ENCODE data around the gene AP2A1.
A peak's percentile ranks its signal among the peaks of the same experiment; 100 is the strongest.

The AP2A1 gene

DNA sequence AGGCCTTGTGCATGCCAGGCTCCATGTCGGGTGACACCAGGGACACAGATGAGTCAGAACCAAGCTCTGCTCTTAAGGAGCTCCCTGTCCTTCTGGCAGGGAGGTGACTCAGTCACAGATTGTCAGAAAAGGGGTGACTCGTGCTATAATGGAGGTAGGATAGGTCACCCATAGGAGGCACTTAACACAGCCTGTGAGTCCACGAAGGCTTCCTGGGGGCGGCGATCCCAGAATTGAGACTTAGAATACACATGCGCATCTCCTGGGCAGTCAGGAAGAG is 26.7 kb downstream of the AP2A1 start:
- DNase-seq (ENCODE audit: low read depth): no peak

DNA sequence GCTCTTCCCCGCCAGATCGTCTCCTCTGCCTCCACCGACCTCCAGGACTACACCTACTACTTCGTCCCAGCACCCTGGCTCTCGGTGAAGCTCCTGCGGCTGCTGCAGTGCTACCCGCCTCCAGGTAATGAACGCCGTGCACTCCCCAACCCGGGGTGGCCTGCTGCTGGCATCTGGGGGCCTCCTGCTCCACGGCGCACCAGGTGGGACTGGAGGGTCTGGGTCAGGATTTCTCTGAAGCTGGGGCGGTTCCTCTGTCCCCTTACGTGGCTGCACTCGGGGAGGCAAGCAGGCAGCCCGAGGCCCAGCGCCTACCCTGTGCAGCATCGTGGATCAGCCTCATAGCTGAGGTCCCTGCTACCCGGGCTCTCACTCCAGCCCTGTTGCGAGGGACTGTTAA is 28.8 kb downstream of the AP2A1 start:
- DNase-seq (ENCODE audit: low read depth): no peak

DNA sequence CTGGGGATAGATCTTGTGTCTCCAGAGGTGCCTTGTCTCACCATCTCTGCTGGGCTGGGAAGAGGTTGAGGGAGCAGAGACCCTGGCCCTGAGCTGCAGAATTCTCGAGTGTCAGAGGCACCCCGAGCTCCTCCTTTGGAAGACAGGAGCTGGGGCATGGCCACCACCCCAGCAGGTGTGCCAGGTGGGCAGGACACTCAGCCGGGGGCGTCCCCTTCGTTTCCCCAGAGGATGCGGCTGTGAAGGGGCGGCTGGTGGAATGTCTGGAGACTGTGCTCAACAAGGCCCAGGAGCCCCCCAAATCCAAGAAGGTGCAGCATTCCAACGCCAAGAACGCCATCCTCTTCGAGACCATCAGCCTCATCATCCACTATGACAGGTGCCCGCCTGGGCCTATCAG is 31.8 kb downstream of the AP2A1 start:
- DNase-seq (ENCODE audit: low read depth): no peak

DNA sequence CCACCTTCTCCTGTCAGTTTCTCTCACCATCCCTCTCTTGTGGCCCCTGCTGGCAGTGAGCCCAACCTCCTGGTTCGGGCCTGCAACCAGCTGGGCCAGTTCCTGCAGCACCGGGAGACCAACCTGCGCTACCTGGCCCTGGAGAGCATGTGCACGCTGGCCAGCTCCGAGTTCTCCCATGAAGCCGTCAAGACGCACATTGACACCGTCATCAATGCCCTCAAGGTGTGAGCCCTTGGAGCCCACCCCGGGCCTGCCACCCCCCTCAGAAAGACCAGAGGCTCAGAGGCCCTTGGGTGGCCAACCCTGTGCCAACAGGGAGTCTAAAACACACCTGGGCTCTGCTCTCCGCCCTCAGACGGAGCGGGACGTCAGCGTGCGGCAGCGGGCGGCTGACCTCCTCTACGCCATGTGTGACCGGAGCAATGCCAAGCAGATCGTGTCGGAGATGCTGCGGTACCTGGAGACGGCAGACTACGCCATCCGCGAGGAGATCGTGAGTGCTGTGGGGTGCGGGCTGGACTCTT is 32.5 kb downstream of the AP2A1 start:
- no peak for DNase-seq (ENCODE audit: low read depth)

DNA sequence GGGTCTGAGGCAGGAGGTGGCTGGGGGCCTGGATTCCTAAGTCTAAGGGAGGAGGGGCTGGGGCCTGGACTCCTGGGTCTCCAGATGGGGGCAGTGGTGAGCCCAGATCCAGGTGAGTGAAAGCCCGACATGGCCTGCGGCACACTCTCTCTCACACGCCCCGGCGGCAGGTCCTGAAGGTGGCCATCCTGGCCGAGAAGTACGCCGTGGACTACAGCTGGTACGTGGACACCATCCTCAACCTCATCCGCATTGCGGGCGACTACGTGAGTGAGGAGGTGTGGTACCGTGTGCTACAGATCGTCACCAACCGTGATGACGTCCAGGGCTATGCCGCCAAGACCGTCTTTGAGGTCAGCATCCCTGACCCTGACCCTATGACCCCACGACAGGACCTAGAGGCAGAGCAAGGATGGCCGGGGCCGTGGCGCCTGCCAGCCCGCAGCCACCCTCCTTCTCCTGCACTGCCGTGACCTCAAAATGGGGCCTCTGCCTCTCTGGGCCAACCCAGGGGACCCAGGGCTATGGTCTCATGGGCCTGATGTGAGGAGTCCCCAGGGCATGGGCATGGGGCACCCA is 33.1 kb downstream of the AP2A1 start:
- DNase-seq (ENCODE audit: low read depth): no peak

DNA sequence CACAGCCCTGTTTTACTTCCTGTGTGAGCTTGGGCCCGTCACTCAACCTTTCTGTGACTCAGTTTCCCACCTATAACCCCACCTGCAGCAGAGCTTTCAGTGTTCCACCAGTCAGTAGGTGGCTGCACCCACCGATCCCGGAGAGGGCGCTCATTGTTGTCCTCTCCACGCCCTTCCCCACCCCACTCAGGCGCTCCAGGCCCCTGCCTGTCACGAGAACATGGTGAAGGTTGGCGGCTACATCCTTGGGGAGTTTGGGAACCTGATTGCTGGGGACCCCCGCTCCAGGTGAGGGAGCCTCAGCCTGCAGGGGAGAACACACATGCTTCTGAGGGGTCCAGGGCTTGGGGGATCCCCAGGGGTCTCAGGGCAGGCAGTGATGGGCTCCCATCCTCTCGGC is 34.0 kb downstream of the AP2A1 start:
- DNase-seq (ENCODE audit: low read depth): no peak

DNA sequence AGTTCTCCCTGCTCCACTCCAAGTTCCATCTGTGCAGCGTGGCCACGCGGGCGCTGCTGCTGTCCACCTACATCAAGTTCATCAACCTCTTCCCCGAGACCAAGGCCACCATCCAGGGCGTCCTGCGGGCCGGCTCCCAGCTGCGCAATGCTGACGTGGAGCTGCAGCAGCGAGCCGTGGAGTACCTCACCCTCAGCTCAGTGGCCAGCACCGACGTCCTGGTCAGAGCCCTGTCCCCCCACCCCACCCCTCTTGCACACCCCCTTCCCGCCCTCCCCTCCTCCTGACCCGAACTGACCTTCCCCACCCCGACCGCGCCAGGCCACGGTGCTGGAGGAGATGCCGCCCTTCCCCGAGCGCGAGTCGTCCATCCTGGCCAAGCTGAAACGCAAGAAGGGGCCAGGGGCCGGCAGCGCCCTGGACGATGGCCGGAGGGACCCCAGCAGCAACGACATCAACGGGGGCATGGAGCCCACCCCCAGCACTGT is 34.6 kb downstream of the AP2A1 start:
- DNase-seq (ENCODE audit: low read depth): no peak

DNA sequence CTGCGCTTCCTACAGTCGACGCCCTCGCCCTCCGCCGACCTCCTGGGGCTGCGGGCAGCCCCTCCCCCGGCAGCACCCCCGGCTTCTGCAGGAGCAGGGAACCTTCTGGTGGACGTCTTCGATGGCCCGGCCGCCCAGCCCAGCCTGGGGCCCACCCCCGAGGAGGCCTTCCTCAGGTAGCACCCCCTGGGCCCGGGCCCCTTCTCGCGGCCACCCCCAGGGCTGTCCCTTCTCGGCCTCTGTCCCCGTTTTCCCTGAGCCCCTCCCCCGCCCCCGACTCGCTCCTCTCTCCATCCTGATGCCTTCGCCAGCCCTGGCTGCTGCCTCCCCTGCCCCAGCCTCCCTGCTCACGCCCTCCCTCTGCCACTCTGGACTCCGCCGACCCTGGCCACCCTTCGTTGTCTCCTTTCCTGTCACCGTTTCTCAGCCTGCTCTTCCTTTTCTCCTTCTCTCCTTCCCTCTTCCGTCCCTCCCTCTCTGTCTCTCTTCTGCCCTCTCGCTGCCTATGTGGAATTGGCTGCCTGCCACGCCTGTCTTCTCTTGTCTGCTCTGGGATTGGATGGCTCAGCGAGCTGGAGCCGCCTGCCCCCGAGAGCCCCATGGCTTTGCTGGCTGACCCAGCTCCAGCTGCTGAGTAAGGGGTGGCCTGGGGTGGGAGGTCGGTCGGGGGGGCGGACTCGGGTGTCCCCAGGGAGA is 35.3 kb downstream of the AP2A1 start:
- no peak for DNase-seq (ENCODE audit: low read depth)

DNA sequence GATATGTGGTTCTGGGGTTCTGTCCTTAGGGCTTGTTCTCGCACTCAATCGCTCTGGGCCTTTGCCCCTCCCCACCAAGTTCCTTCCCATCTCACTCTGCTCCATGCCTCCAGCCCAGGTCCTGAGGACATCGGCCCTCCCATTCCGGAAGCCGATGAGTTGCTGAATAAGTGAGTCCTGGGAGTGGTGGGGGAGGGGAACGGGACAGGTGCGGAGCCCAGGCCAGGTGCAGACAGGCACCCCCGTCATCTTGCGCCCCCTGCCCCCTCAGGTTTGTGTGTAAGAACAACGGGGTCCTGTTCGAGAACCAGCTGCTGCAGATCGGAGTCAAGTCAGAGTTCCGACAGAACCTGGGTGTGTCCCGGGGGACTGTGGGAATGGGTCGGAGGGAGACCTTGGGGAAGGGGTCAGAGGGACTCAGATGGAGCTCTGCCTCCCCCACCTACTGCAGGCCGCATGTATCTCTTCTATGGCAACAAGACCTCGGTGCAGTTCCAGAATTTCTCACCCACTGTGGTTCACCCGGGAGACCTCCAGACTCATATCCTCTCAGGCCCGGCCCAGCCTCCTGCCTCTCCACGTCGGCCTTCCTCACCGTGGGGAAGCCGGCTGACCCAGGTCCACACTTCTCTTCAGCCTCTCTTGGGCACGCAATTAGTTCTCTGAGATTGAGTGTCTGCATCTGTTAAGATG is 36.2 kb downstream of the AP2A1 start:
- DNase-seq (ENCODE audit: low read depth): no peak

DNA sequence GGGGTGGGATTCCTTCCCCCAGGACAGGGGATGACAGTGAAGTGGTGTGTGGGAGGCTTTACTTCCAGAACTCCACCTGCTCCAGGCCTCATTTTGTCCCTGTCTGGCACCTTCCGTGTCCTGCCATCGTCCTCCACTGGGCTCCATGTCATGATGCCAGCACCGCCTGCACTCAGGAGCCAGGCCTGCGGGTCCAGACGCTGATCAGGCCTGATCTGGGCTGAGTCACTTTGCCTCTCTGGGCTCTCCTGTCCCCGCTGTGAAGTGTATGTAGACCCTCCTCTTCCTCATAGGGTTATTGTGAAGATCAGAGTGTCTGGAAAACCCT is 36.7 kb downstream of the AP2A1 start:
- DNase-seq (ENCODE audit: low read depth): no peak

DNA sequence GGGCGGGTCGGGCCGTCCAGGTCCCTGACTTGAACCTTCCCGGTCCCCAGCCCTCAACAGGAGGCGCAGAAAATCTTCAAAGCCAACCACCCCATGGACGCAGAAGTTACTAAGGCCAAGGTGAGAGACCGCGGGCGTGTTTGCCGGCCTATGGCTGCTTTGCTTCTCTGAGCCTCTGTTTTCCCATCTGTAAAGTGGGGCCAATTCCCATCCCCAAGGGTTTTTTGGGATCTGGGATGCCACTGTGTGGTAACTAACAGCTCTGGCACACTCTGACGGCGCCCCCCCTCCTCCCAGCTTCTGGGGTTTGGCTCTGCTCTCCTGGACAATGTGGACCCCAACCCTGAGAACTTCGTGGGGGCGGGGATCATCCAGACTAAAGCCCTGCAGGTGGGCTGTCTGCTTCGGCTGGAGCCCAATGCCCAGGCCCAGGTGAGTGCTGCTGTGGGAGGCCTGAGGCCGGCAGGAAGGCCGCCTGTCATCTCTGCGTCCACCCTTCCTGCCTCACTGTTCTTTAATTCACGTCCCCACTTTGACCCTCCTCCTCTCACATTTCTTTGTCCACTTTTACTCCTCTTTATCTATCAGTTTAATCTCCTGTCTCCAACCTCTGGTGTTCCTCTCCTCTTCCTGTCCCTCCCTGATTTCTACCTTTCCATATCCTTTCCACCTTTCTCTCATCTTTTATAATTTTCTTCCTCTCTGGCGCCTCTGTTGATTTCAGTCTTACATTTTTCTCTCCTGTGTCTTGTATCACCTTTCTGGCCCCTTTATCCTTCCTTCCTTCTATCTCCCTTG is 39.2 kb downstream of the AP2A1 start:
- no peak for DNase-seq (ENCODE audit: low read depth)

DNA sequence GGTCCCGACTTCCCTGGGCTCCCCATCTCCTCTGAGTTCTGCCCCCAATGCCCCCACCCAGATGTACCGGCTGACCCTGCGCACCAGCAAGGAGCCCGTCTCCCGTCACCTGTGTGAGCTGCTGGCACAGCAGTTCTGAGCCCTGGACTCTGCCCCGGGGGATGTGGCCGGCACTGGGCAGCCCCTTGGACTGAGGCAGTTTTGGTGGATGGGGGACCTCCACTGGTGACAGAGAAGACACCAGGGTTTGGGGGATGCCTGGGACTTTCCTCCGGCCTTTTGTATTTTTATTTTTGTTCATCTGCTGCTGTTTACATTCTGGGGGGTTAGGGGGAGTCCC is 39.8 kb downstream of the AP2A1 start:
- no peak for DNase-seq (ENCODE audit: low read depth)

DNA sequence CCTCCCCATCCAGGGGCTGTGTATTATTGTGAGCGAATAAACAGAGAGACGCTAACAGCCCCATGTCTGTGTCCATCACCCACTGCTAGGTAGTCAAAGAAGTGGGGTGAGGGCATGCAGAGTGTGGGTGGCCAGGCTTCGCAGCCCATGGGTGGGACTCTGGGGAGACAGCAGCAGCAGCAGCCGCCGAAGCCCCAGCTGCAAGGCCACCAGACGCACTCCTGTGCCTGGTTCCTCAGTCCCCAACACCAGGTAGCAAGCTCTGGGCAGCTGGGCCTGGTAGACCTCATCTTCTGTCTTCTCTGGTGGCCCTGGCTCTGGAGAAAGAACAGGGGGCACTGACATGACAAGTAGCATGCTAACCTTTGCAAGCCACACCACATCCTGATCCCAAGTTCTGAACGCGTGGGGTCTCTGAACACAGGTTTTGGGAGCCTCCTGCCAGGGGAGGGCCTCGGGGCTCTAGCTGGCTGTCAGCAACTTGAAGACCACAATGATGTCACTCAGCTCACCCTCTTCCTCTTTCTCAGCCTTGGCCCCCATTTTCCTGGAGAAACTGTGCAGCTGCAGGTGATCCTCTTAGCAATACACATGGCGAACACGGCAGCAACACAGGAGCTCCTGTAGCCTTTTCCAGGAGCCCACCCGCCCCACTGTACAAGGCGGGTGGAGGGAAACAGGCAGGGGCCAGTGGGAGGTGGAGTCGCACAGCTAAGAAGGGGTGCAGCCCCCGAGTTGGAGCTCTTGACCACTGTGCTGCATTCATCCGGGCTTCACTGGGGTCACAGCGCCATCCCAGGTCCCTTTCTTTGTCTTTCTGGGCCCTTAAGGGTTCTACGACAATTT is 40.5 kb downstream of the AP2A1 start:
- DNase-seq (ENCODE audit: low read depth): no peak

DNA sequence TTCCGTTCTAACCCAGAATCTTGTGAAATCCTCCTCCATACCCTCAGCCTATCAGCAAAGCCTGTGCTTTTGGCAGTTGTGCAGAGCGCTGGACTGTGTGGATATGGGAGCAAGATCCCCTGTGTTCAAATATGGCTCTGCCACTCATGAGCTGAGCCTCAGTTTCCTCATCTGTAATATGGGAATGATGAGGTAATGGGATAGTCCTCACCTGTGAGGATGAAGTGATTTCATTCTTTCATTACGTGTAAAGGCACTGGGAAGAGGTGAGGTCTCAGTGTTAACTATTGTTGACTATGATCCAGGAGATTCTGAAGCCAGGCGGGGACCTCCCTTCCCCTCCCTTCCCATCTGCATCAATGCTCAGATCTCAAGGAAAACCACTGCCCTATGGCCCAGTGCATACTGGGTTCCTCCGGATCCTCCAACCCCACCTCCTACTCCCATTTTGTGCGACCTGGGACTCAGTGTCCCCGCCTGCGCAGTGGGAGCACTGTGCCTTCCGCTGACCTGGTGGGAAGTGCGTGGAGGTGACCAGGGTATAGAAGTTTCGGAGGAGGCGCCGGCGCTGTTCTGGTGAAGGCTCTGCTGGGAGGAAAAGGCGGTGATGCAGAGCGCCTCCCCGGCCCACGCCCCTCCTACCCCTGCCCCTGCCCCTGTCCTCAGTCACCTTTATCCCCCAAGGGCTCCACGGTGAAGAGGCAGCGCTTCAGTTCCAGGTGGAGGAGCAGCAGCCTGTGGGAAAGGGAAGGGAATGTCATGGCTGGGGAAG is 41.3 kb downstream of the AP2A1 start:
- DNase-seq (ENCODE audit: low read depth): no peak

DNA sequence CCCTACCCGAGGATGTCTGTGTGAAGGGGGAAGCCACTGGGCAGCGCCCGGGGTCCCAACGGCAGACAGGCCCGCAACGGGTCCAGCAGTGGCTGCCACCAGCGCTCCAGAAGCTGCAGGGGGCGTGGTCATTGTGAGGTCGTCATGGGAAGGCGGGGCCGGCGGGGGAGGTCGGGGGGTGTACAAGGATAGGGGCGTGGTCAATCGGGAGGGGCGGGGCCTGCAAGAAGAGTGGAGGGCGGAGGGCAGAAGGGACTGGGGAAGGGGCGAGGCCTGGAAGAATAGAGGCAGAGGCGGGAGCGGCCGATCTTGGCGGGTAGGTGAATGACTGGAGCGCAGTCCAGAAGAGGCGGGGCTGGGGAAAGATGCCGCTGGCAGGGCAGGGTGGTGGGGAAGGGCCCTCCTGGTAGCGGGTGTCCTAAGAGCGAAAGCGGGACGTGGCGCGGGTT is 41.9 kb downstream of the AP2A1 start:
- peak; percentile 89 for DNase-seq (ENCODE audit: low read depth)

DNA sequence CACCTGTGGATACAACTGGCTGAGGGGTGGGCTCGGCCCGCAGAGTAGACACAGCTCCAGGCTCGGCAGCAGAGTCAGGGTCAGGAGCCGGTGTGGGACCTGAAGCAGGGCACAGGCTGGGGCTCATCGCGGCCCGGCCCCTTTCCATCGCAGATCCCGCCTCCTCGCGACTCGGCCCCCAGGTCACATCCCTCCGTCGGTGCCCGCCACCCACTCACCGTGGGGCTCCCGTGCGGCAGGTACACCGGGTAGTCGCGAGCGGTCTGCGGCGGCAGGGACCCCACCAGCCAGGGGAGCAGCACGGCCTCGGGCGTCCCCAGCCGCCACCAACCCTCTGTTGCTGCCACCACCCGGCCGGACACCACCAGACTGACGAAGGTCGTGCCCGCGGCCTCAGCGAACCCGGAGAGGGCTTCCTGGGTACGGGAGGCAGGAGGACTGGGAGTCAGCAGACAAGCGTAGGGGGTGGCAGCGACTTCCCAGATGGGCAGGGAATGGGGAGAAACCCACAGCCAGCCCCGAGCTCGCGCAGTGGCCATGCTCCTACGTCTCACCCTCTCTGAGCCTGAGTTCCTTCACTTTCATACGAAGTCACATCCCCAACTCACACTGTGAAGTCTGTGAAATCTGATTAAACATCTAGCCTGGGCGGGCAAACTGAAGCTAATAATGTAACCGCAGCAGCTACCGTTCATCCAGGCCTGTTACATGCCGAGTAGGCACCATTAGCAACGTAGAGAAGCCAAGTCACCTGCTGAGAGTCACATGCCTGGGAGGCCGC is 42.5 kb downstream of the AP2A1 start:
- DNase-seq (ENCODE audit: low read depth): peak; percentile 41

DNA sequence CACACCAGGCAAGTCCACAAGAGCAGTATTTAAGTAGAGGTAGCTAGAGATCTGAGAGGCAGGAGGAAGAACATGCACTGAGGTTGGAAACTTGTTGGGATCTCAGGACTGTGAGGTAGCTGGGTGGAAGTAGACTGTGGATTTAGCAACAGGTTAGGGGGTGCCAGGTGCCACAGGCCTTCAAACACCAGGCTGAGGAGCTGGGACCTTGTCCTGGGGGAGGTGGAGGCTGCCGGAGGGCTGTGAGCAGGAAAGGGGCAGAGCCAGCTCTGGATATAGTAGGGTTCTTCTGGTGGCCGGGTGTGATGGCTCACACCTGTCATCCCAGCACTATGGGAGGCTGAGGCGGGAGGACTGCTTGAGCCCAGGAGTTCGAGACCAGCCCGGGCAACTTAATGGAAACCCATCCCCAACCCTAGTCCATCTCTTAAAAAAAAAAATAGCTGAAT is 43.2 kb downstream of the AP2A1 start:
- DNase-seq (ENCODE audit: low read depth): no peak

DNA sequence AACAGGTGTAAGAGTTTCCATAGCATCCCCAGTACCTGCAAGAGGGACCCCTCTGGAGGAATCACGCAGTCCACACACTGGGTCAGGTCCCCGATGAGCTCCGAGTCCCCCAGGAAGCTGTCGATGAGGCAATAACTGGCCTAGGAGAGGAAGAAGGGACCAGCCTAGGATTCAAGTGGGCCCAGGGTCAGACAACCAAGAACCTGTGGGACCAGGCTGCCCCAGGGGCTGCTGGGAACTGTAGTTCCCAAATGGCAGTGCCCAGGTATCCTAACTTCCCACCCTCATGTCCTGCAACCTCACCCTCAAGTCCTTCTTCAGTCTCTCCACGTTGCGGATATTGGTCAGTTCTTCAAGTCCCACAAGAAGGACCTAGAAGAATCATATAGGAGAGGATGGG is 44.5 kb downstream of the AP2A1 start:
- no peak for DNase-seq (ENCODE audit: low read depth)

DNA sequence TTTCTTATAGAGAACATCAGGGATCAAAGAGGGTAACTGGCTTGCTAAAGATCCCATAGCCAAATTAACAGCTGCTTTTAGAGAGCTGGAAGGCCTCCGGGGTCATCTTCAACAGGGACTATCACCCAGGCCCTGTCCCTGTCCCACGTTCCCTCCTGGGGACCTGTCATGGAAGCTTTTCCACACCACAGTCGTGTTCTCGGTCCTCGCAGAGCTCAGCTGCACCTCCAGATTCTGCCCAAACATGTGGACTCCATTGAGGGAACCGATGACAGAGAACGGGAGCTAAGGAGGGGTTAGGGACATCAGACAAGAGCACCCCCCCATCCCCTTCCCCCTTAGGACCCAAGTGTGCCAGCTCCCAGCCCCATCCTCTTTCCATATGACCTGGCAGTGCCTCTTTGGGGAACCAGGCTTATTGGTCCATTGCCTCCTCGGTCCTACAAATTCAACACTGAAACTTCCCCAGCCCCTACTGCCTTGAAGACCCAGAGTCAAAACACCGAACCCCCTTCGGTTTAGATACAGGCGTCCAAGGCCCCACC is 45.7 kb downstream of the AP2A1 start:
- DNase-seq (ENCODE audit: low read depth): no peak

Measured in activated T-cell treated with anti-CD3 and anti-CD28 coated beads for 1 hour (primary cell).